ENCODE data around the gene OAF.

Gene OAF

GRCh38 chr11:120184371-120184945 lies 26.4 kb upstream of the OAF start:
- DNase-seq = no peak

GRCh38 chr11:120184946-120185705 lies 25.7 kb upstream of the OAF start:
- DNase-seq = no peak

DNA sequence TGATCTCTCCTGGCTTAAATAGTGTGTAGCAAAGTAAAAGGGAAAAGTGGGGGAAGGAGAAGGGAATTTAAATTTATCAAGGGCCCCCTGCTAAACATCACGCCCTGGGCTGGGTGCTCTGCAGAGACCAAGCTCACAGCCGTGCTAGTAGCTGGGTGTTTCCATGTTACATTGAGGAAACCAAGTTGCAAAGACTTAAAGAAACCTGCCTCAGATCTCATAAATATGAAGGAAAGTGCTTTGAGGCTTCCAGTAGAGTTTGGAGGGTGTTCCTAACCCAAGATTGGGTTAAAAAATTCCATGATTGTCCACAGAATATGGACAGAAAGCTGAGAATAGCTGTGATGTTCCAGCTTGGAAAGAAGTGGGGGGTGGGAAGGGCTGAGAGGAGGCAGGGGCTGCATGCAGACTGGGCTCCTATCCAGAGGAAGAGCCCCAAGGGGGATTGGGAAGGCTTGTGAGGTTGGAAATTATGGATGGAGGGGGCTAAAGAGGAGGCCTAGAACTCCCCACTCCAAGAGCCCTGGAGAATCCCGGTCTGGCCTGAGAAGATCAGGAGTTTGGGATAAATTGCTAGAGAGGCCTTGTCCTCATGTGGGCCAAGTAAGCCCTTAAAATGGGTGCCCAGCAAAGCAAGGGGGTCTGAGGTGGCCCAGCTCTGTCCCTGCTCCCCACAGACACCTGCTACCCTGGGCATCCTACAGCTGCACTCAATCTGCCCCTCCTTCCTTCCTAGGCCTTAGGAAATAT lies 25.0 kb upstream of the OAF start:
- no peak for DNase-seq

GRCh38 chr11:120186456-120186773 lies 24.4 kb upstream of the OAF start:
- no peak for DNase-seq

DNA sequence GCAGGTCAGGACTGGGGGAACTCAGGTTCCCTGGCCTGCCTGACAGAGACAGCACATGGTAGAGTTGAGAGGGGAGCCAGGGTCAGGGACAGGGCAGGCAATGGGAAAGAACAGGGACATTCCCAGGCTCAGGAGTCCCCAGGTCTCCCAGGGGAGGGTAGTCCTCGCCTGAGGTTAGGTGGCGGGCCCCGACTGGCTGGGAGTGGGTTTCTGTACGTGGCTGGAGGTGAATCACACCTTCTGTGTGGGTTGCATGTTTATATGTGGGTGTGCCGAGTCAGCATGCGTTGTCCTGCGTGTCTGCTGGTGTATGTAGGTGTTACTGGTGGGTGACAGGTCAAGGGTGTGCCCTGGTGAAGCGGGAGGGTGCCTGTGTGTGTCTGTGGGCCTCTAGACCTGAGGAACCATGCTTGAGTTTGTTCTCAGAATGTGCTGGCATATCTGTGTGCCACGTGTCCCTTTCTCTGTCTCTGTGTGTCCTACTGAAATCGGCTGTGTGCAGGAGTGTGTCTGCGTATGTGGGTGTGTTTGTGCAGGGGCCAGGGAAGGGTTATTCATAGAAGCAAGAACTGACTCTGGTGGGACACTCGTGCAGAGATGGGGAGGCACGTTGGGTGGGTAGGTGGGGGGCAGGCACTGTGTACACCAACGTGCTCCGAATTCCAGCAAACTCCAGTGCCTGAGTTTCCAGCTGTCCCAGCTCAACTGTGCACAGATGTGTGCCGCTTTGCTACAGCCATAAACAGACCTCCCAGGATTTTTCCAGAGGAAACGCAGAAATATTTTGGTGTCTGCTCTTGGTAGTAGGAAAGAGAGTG lies 23.8 kb upstream of the OAF start:
- DNase-seq = no peak

- no peak for DNase-seq
These were observed 22.5 kb upstream of the OAF start for GRCh38 chr11:120188371-120188770.

- no peak for DNase-seq
These were observed 21.9 kb upstream of the OAF start for GRCh38 chr11:120188811-120189455.

GRCh38 chr11:120191058-120191457 lies 19.8 kb upstream of the OAF start:
- no peak for DNase-seq

- DNase-seq = no peak
These were observed 17.8 kb upstream of the OAF start for GRCh38 chr11:120192831-120193625.

DNA sequence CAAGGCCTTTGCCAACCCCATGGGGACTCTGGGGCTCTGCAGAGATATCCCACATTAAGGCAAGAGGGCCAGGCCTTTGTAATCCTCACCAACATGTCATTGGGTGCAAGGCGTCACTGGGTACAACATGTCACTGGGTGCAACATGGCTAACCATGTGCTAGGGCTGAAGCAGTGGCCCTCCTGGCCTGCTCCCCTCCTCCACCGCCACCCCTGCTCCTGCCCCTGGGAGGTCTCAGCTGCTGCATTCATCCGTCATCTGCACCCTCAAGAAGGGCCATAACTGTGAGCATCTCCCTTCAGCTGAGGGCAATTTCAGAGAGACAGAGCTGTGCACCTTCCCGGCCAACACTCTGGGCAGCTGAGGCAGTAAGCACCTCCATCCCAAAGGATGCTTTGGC lies 16.7 kb upstream of the OAF start:
- no peak for DNase-seq

DNA sequence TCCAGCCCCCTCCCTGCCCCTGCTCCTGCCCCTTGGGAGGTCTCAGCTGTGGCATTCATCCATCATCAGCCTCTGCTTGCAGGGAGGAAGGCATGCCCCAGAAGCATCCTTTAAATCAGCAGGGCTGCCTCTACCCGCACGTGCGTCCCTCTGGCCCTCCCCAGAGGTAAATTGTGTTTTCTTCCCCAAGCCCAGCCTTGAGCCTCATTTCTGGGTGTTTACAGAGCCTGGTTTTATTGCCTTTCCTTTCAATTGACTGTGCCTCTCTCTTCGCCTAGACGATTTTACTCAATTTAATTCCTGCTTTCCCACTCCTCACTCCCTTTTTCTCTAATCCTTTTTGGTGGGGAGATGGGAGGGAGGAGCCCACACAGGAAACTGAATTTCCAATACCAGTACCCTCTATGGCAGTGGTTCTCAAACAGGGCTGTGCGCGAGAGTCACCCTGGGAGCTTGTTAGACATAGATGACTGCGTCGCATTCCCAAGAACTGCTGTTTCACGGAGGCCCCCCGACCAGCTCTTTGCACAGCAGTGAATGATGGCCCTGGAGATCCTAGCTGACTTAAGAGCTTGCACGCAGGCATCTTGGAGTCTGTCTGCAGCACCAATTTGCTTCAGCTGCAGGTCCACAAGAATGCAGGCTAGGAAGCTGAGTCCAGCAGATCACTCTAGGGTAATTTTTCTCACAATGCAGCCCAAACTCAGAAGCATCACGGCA lies 15.1 kb upstream of the OAF start:
- no peak for DNase-seq

- DNase-seq = no peak
These were observed 14.0 kb upstream of the OAF start for GRCh38 chr11:120196826-120197225.

GRCh38 chr11:120197251-120197891 lies 13.5 kb upstream of the OAF start:
- DNase-seq = no peak

DNA sequence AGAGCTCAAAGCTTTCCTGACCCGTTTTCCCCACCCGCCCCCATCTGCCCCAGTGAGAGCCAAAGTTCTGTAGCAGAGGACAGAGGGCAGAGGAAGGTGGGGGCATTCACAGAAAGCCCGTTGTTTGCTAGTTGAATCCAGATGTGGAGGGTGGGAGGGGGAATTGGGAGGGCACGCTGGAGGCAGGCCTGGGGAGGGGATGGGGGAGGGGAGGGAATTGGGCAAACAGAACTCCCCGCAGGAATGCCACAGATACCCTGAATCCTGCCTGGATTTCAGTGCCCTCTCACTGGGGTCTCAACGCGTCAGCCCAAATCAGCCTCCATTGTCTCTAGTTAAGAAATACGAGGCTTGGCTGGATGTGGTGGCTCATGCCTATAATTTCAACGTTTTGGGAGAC lies 12.9 kb upstream of the OAF start:
- no peak for DNase-seq

- DNase-seq = no peak
These were observed 12.4 kb upstream of the OAF start for GRCh38 chr11:120198403-120198786.

DNA sequence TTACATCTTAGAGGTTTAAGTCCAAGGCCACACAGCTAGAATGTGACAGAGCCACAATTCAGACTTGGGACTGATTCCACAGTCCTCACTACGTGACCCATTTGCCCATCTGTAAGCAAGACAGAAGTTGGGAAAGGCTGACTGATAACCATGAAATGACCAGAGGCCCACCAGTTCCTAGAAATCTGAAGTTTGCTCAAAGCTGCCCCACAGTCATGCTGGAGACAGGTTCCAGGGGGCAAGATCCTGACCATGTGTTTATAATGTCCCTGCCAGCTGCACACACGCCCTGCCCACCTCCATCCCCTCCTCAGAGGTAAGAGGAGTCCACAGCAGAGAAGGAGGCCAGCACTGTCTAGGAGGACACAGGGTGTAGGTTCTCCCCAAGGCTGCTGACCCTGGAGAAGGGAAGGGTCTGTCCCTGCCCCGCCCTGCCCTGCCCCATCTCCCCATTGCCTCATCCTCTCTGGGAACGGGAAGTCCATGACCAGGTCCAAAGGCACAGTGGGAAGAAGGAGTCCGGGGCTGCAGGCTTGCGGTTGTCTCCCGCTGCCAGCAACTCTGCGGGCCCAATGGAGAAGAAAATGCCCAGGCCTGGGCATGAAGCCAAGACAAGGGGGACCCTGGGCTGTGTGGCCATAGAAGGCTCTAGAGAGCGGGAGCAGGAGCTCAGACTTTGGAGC lies 11.9 kb upstream of the OAF start:
- no peak for DNase-seq

- no peak for DNase-seq
These were observed 11.2 kb upstream of the OAF start for GRCh38 chr11:120199613-120200012.

GRCh38 chr11:120200677-120201076 lies 10.2 kb upstream of the OAF start:
- DNase-seq = no peak

DNA sequence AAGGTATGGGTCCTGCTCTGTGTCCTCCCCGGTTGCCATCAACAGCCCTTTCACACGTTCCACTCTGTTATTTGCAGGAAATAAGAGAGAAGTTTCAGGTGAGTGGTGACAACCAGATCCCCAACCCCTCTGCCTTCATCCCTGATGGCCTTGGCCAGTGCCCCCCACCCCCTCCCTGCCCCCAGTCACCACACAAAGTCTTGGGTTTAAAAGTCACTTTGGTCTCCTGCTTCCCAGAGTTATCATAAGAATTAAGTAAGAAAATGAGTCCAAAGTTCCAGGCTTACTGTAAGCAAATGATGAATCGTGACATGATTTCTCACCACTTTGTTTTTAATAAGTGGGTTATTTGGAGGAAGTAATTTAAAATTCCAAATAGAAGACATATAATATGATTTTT lies 9.2 kb upstream of the OAF start:
- no peak for DNase-seq

GRCh38 chr11:120203626-120204025 lies 7.2 kb upstream of the OAF start:
- DNase-seq = no peak
